Stimulated activated naive CD8-positive, alpha-beta T cell treated with anti-CD3 and anti-CD28 coated beads, Interleukin-15, amount 100 ng/mL, for 72 hours (primary cell): ENCODE results near the gene SKIC2.
"Not testable (repeated sequence)": the region's sequence is repeated elsewhere in the genome, so short reads cannot be mapped to it uniquely, and the experiment has no call there.

Source experiments
- ATAC-seq: fragments of 150-1000 bp; cut with Tn5 transposase; 2 replicates; pipeline ENCODE4 v1.10.0; 2021; ENCODE audit warnings: mild to moderate bottlenecking, moderate library complexity
- DNase-seq, 2 donors: peaks; one replicate each; pipeline ENCODE4 v3.0.0; 2021 to 2022
- H3K27ac Mint-ChIP-seq, 2 donors: one replicate each; pipeline ENCODE4 v1.8.0; 2022; ENCODE audit warnings: mild to moderate bottlenecking in 2 of 2, mixed read lengths in 2 of 2, moderate library complexity in 2 of 2
- H3K27me3 Mint-ChIP-seq: one replicate; pipeline ENCODE4 v1.8.0; 2022; ENCODE audit warnings: mixed read lengths
- H3K4me1 Mint-ChIP-seq: one replicate; pipeline ENCODE4 v1.8.0; 2022; ENCODE audit warnings: mild to moderate bottlenecking, mixed read lengths
- H3K4me3 Mint-ChIP-seq, 2 donors: one replicate each; pipeline ENCODE4 v1.8.0; 2022; ENCODE audit warnings: mild to moderate bottlenecking in 2 of 2, mixed read lengths in 2 of 2, moderate library complexity in 1 of 2
- H3K9me3 Mint-ChIP-seq, 2 donors: one replicate each; pipeline ENCODE4 v1.8.0; 2022; ENCODE audit warnings: mixed read lengths in 2 of 2

SKIC2 gene

DNA sequence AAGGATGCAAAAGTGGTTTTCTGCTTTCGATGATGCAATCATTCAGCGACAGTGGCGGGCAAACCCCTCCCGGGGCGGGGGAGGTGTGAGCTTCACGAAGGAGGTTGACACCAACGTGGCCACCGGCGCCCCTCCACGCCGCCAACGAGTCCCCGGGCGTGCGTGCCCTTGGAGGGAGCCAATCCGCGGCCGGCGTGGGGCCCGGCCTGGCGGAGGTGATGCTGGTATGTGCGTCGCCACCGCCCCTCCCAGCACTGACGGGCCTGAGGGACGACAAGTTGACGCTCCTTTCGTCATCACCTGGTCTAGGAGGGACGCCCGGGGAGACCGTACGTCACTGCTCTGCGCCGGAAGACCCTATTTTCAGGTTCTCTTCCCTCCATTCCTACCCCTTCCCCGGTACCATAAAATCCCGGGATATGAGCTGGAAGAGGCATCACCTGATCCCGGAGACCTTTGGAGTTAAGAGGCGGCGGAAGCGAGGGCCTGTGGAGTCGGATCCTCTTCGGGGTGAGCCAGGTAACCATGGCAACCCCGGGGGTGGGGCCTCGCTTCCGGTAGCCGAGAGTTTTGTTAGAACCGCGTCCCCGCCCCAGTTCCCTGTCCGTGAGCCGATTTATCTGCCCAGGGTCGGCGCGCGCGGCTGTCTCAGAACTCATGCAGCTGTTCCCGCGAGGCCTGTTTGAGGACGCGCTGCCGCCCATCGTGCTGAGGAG lies 13.2 kb downstream of the SKIC2 start, which contains the start of gene DXO:
Gene DXO, minus strand, starts transcription at position 146 of the 716 bp plus-strand sequence. CDS start 463 bp downstream, outside the sequence.
- no peaks in the 10 kb centered on the region for H3K9me3 Mint-ChIP-seq
- H3K27ac Mint-ChIP-seq: peak within 1 kb of the TSS; percentile 100
- peak within 1 kb of the TSS; percentile 78 to 87 for H3K4me3 Mint-ChIP-seq
- ATAC-seq: peak; percentile 97
- peak; percentile 99 to 100 for DNase-seq
- H3K27me3 Mint-ChIP-seq: no peaks in the 10 kb centered on the region
- peaks cover 55% of the 10 kb centered on the region for H3K4me1 Mint-ChIP-seq

DNA sequence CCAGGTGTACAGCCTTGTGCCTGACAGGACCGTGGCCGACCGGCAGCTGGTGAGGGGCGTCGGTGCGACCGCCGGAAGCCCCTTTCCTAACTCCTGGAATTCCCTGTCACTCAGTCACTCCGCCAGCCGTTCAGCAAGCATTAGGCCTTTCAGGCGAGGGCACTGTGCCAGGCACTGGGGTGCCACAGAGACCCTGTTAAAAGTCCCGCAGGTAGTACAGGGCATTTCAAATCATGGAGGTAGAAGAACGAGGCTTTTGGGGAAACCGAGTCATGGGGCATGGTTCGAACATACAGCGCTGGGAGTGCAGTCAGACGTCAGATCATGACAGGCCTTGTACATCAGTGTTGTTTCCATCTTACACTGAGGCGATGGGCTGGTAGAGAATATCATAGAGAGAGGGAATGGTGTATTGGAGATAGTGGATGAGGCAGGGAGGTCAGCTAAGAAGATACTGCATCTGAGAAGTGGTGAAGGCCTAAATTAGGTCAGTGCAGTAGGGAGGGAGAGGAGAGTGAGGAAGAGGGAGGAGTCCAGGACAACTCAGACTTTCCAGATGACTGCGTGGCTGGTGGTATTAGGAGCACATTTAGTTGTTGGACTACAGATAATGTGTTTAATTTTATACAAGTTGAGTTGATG lies 13.9 kb downstream of the SKIC2 start:
- DNase-seq (no peak), ATAC-seq (no peak)
- H3K27me3 Mint-ChIP-seq: no peaks in the 10 kb centered on the region
- no peaks in the 10 kb centered on the region for H3K9me3 Mint-ChIP-seq
- peak overlapping the region; percentile 100 for H3K27ac Mint-ChIP-seq
- peak overlapping the region; percentile 78 to 87 for H3K4me3 Mint-ChIP-seq
- H3K4me1 Mint-ChIP-seq: peaks cover 49% of the 10 kb centered on the region

DNA sequence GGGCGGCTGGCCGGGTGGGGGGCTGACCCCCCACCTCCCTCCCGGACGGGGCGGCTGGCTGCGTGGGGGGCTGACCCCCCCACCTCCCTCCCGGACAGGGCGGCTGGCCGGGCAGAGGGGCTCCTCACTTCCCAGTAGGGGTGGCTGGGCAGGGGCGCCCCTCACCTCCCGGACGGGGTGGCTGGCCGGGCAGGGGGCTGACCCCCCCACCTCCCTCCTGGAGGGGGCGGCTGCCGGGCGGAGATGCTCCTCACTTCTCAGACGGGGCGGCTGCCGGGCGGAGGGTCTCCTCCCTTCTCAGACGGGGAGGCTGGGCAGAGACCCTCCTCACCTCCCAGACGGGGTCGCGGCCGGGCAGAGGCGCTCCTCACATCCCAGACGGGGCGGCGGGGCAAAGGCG lies 17.1 kb downstream of the SKIC2 start:
- not testable (repeated sequence) for ATAC-seq, H3K9me3 Mint-ChIP-seq, H3K4me3 Mint-ChIP-seq, DNase-seq, H3K27ac Mint-ChIP-seq, H3K27me3 Mint-ChIP-seq
- H3K4me1 Mint-ChIP-seq: peaks cover 33% of the 10 kb centered on the region

DNA sequence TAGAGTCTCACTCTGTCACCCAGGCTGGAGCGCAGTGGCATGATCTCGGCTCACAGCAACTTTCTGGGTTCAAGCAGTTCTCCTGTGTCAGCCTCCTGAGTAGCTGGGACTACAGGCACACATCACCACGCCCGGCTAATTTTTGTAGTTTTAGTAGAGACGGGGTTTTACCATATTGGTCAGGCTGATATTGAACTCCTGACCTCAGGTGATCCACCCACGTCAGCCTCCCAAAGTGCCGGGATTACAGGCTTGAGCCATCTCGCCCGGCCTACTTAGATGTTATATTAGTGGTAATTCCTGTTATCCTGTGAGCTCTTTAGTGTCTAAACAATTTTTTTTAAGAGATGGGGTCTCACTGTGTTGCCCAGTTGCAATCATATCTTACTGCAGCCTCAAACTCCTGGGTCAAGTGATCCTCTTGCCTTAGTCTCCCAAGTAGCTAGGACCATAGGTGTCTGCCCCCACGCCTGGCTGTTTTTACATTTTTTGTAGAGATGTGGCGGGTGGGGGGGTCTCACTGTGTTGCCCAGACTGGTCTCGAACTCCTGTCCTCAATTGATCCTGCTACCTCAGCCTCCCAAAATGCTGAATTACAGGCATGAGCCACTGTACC lies 18.9 kb downstream of the SKIC2 start:
- H3K9me3 Mint-ChIP-seq: no peaks in the 10 kb centered on the region
- DNase-seq: no peak
- H3K27ac Mint-ChIP-seq: peak overlapping the region in 1 of 2 donors; percentile 40
- no peaks in the 10 kb centered on the region for H3K27me3 Mint-ChIP-seq
- peaks cover 24% of the 10 kb centered on the region for H3K4me1 Mint-ChIP-seq
- no peak for ATAC-seq
- H3K4me3 Mint-ChIP-seq: no peak overlapping the region

DNA sequence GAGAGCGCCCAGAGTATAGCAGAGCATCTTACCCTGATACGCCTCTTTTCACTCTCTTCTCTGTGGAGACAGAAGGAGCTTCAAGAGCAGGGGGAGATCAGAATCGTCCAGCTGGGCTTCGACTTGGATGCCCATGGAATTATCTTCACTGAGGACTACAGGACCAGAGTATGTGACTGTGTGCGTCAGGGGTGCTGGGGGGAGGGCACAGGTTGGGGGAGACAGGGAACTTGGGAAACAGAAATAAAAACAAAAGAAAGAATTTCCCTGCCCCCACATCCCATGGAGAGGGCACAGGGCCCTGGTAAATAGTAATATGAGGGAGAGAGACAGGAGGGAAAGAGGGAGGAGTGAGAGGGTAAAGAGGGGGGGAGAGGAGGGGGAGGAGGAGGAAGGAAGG lies 19.9 kb downstream of the SKIC2 start:
- no peak for ATAC-seq
- no peak for DNase-seq

DNA sequence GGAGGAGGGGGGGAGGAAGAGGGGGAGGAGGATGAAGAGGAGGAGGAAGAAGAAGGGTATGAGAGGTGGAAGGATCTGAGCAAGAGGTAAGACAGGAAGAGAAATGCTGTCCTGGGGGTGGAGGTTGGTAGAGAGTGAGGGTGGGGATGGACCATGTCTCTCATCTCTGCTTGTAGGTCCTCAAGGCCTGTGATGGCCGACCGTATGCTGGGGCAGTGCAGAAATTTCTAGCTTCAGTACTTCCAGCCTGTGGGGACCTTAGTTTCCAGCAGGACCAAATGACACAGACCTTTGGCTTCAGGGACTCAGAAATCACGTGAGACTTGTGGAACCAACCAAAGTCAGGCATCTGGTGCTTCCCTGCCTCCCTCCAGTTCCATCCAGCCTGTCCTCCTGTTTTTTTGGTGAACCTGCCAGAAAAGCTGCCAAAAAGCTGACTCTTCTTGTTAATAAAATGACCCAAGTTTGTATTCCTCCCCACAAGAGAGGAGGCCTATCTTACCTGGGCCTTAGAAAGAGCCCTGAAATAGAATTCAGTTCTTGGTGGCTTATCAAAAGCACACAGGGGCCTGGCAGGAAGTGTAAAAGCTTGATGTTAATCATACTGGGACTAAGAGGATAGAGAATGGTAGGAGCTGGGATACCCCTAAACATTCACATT lies 20.4 kb downstream of the SKIC2 start:
- Mint-ChIP-seq H3K9me3 (no peaks in the 10 kb centered on the region), H3K27me3 (no peaks in the 10 kb centered on the region), H3K4me3 (no peak overlapping the region), H3K27ac (peak overlapping the region; percentile 80 to 96), H3K4me1 (peaks cover 10% of the 10 kb centered on the region)
- DNase-seq (no peak), ATAC-seq (no peak)

More for the DNA sequence above, 19.9 kb downstream of the SKIC2 start:
- H3K27ac Mint-ChIP-seq: peak overlapping the region; percentile 80 to 96
- no peaks in the 10 kb centered on the region for H3K9me3 Mint-ChIP-seq
- H3K27me3 Mint-ChIP-seq: no peaks in the 10 kb centered on the region
- peak overlapping the region in 1 of 2 donors; percentile 6 for H3K4me3 Mint-ChIP-seq
- H3K4me1 Mint-ChIP-seq: peaks cover 15% of the 10 kb centered on the region

DNA sequence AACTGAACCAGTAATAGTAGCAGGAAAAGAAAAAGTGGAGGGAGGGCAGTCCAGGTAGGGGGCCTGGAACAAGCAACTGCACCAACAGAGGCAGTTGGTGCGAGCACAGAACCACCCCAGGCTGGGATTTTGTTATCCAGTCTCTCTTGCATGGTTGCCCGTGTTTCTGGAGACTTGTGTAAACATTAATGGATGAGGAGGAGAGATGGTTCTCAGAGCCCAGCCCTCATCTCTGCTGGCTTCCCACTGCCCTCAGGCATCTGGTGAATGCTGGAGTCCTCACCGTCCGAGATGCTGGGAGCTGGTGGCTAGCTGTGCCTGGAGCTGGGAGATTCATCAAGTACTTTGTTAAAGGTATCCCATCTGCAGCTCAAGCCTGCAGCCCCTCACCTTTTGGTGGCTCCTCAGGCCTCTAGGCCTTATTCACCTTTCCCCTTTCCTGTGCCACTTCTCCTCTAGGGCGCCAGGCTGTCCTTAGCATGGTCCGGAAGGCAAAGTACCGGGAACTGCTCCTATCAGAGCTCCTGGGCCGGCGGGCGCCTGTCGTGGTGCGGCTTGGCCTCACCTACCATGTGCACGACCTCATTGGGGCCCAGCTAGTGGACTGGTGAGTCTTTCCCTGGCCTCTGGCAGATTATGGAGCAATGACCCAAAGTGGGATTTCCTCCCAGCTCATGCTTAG lies 21.4 kb downstream of the SKIC2 start:
- not testable (repeated sequence) for H3K27me3 Mint-ChIP-seq, H3K4me3 Mint-ChIP-seq, DNase-seq, ATAC-seq, H3K27ac Mint-ChIP-seq, H3K9me3 Mint-ChIP-seq
- peaks cover 10% of the 10 kb centered on the region for H3K4me1 Mint-ChIP-seq

DNA sequence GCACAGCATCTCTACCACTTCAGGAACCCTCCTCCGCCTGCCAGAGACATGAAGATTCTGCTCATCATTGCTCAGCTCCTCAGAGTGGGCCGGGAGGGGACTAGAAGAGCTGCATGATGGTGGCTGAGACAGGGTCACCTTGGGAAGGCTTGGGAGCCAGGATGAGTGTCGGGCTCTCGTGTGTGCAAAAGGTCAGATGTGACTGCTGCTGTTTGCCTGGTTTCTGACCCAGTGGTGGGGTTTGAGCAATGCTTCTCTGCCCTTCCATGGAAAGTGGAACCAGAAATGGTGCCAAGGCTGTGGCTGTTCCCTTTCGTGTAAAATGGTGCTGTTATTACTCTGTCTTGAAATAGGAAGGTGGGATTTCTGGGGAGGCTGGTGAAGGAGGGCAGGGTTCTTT lies 22.0 kb downstream of the SKIC2 start:
- H3K4me3 Mint-ChIP-seq, H3K27ac Mint-ChIP-seq, H3K9me3 Mint-ChIP-seq, DNase-seq, ATAC-seq, H3K27me3 Mint-ChIP-seq: not testable (repeated sequence)
- peaks cover 10% of the 10 kb centered on the region for H3K4me1 Mint-ChIP-seq

DNA sequence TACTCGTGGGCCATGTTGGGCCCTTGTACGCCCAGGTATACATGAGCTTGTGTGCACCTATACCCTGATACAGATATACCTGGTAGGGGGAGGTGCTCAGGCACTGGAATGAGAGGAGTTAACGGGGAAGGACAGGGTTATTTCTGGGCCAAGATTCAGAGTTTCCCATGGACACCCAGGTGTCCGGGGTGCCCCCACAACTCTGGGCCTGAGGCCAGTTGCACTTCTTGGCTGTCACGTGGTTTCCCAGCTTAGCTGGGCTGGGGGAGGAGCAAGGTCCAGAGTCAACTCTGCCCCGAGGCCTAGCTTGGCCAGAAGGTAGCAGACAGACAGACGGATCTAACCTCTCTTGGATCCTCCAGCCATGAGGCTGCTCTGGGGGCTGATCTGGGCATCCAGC lies 22.8 kb downstream of the SKIC2 start, which contains the start of gene C4A:
Gene C4A, plus strand, starts transcription at position 314 of the 400 bp plus-strand sequence. Its CDS starts 51 bp downstream, at position 365.
- not testable (repeated sequence) for ATAC-seq, H3K4me3 Mint-ChIP-seq, H3K27me3 Mint-ChIP-seq, H3K9me3 Mint-ChIP-seq, DNase-seq, H3K27ac Mint-ChIP-seq
- H3K4me1 Mint-ChIP-seq: peaks cover 10% of the 10 kb centered on the region

DNA sequence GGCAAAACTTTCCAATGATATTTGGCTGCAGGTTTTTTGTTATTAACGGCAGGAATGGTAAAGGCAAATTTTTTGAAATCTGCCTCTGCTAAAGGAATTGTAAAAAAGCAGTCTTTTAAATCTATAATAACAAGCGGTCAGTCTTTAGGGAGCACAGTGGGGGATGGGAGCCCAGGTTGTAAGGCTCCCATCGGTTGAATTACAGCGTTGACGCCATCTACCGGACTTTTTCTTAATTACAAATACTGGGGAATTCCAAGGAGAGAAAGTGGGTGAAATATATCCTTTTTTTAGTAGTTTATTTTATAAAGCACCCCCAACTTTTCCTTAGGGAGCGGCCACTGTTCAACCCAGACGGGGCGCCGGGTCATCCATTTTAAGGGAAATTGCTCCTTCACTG lies 30.4 kb downstream of the SKIC2 start:
- DNase-seq, H3K27ac Mint-ChIP-seq, H3K27me3 Mint-ChIP-seq, H3K4me3 Mint-ChIP-seq, H3K9me3 Mint-ChIP-seq, ATAC-seq, H3K4me1 Mint-ChIP-seq: not testable (repeated sequence)

DNA sequence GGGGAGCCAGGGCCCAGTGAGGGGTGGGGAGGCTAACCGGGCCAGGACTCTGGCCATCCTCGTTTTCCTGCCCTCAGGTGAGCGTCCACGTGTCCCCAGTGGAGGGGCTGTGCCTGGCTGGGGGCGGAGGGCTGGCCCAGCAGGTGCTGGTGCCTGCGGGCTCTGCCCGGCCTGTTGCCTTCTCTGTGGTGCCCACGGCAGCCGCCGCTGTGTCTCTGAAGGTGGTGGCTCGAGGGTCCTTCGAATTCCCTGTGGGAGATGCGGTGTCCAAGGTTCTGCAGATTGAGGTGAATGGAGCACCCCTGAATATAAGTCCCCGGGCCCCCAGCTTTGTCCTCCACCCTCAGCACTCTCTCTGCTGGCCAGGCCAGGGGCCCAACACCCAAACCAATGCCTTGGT lies 35.4 kb downstream of the SKIC2 start:
- H3K4me3 Mint-ChIP-seq, DNase-seq, ATAC-seq, H3K27ac Mint-ChIP-seq, H3K9me3 Mint-ChIP-seq, H3K4me1 Mint-ChIP-seq, H3K27me3 Mint-ChIP-seq: not testable (repeated sequence)

DNA sequence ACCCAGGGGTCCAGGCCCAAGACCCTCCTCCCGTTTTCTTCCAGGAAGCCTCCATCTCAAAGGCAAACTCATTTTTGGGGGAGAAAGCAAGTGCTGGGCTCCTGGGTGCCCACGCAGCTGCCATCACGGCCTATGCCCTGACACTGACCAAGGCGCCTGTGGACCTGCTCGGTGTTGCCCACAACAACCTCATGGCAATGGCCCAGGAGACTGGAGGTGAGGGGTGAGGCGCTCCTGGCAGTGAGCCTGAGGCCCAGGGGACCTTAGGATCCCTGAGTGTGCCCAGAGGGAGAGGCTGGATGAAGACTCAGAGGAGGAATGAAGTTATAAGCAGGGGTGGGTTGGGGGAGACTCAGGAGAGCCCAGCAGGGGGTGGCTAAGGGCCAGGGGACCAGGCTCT lies 37.4 kb downstream of the SKIC2 start:
- not testable (repeated sequence) for H3K9me3 Mint-ChIP-seq, DNase-seq, H3K4me1 Mint-ChIP-seq, H3K4me3 Mint-ChIP-seq, H3K27me3 Mint-ChIP-seq, ATAC-seq
- H3K27ac Mint-ChIP-seq: peak overlapping the region in 1 of 2 donors; percentile 30

DNA sequence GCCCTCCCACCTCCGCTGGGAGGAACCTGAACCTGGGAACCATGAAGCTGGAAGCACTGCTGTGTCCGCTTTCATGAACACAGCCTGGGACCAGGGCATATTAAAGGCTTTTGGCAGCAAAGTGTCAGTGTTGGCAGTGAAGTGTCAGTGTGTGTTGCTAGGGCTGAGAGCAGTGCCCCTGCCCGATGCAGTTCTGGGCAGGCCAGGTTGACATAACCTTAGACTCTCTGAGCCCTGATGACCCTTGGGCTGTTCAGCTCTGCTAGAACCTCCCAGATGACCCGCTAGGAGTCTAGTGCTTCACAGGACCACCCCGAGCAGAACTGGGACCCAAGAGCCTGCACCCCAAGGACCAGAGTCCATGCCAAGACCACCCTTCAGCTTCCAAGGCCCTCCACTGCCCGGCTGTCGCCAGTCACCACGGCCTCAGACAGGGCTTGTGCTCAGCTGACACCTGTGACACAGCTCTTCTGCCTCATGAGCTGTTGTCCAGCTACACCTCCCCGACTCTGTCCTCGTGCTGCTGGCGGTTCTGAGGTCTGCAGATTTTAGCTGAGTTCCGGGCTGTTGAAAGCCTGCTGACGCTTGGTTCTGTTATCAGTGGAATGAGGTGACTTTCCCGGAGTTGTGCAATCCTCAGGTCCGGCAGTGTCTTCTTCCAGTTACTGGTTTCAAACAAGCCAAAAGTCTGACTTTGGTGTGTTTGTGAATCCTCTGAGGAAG lies 43.7 kb downstream of the SKIC2 start:
- H3K27me3 Mint-ChIP-seq, DNase-seq, H3K9me3 Mint-ChIP-seq, H3K27ac Mint-ChIP-seq, ATAC-seq, H3K4me3 Mint-ChIP-seq: not testable (repeated sequence)
- peaks cover 11% of the 10 kb centered on the region for H3K4me1 Mint-ChIP-seq

DNA sequence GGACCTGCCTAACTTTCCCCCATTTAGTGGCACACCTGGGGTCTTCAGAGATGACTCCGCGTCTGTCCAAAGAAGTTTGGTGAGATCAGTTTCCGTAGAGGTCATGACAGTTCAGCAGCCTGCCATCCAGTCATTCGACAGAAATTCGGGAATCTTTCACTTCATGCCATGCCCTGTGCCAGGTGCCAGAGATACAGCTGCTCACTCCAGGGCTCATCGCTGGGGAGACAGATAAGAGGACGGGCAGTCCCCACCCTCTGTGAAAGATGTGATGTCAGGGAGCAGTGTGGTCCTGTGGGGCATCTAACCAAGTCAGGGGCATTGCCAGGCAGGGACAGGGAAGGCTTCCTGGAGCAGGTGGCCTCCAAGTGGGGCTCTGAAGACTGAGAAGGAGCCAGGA lies 44.3 kb downstream of the SKIC2 start:
- H3K27ac Mint-ChIP-seq, ATAC-seq, DNase-seq, H3K4me3 Mint-ChIP-seq, H3K27me3 Mint-ChIP-seq, H3K9me3 Mint-ChIP-seq: not testable (repeated sequence)
- H3K4me1 Mint-ChIP-seq: peaks cover 11% of the 10 kb centered on the region
